GM12878 (cell line): ENCODE data around the gene MAGEA6. TPM values are rescaled to one million over a fixed set of nuclear protein-coding genes. Genes with fewer than 3 reads are reported as not detected.

ENCODE experiments used
- BMI1 ChIP-seq: fragments of 450-650 bp; IDR thresholded peaks from 2 replicates; pipeline ENCODE4 v1.6.1; 2016; ENCODE audit warnings: mild to moderate bottlenecking, moderate library complexity, borderline replicate concordance
- E2F8 ChIP-seq: fragments of 450-650 bp; IDR thresholded peaks from 2 replicates; pipeline ENCODE4 v1.6.1; 2018; ENCODE audit warnings: mild to moderate bottlenecking, low read depth, moderate library complexity; ENCODE audit not compliant: partially characterized antibody
- EGR1 ChIP-seq, 2 experiments: IDR thresholded peaks; 1 replicate in 1 of 2; 2 replicates in 1 of 2; pipeline ENCODE4 v1.6.1; 2011 to 2012; ENCODE audit warnings: low read depth in 2 of 2, low read length in 2 of 2, borderline replicate concordance in 1 of 2, mild to moderate bottlenecking in 1 of 2, moderate library complexity in 1 of 2
- MTA2 ChIP-seq: fragments of 450-650 bp; IDR thresholded peaks from 2 replicates; pipeline ENCODE4 v1.6.1; 2016; ENCODE audit warnings: low read depth, mild to moderate bottlenecking, moderate library complexity
- NFXL1 ChIP-seq: fragments of 450-650 bp; IDR thresholded peaks from 2 replicates; pipeline ENCODE4 v1.6.1; 2017; ENCODE audit warnings: antibody characterized with exemption, mild to moderate bottlenecking, borderline replicate concordance
- RBBP5 ChIP-seq: fragments of 200-600 bp; sonication (generic); conservative IDR thresholded peaks from 2 replicates; pipeline ENCODE4 v1.6.1; 2016
- RELB ChIP-seq: fragments of 450-650 bp; IDR thresholded peaks from 2 replicates; pipeline ENCODE4 v1.6.1; 2017; ENCODE audit warnings: low read depth, mild to moderate bottlenecking, moderate library complexity
- SP1 ChIP-seq: IDR thresholded peaks from one replicate; pipeline ENCODE4 v1.6.1; 2011; ENCODE audit warnings: low read depth, low read length
- YY1 ChIP-seq: IDR thresholded peaks from 2 replicates; pipeline ENCODE4 v1.6.1; 2011; ENCODE audit warnings: low read depth, mild to moderate bottlenecking, low read length
- ZBTB33 ChIP-seq: fragments of 450-650 bp; IDR thresholded peaks from 2 replicates; pipeline ENCODE4 v1.6.1; 2017; ENCODE audit warnings: mild to moderate bottlenecking
- ZBTB4 ChIP-seq: fragments of 450-650 bp; formaldehyde crosslinking; IDR thresholded peaks from 2 replicates; pipeline ENCODE4 v1.4.0; 2022; ENCODE audit warnings: mild to moderate bottlenecking, moderate library complexity
- ZNF592 ChIP-seq: fragments of 450-650 bp; IDR thresholded peaks from 2 replicates; pipeline ENCODE4 v1.6.1; 2017; ENCODE audit warnings: mild to moderate bottlenecking, moderate library complexity
- polyA plus RNA-seq, 11 experiments: library from polyadenylated mRNA; depleted of rRNA in 4 of 11; unstranded in 6 of 11; stranded (reverse) in 5 of 11; fragments of >200 nt; fragmentation: Nextera tagmentation in 4 of 11; fragmentation: Illumina TruSeq in 1 of 11; extraction: Ambion mirVana in 4 of 11; extraction: Trizol in 1 of 11; gene quantifications; 1 replicate in 1 of 11; 2 replicates in 10 of 11; pipeline versions ENCODE4 v1.2.1 to v1.2.3, GENCODE V29; 2011 to 2016; ENCODE audit warnings: inconsistent platforms in 2 of 11, missing spikeins in 2 of 11, low read depth in 1 of 11
- total RNA-seq, 4 experiments: library from RNA; depleted of rRNA in 3 of 4; stranded (reverse); fragments of >200 nt in 3 of 4; fragmentation: Illumina TruSeq in 1 of 4; extraction: Trizol in 1 of 4; gene quantifications; 2 replicates each; pipeline versions ENCODE4 v1.2.1 to v1.2.3, GENCODE V29; 2013 to 2021

MAGEA6 gene
- total and polyA plus RNA-seq, 10 of the 15 experiments (the other 5 are each of a cell fraction or from before 2014, with no cell fraction given): 0.38 to 2.7 TPM; not detected in 8

- TF ChIP-seq ZNF592 (no peak), SP1 (no peak), RELB (no peak), RBBP5 (no peak), MTA2 (no peak), E2F8 (no peak), BMI1 (no peak), ZBTB4 (CRISPR knock-in tag) (no peak), YY1 (no peak), ZBTB33 (no peak), EGR1 (IDR thresholded peaks at IDR 0.05; ENCODE audit: borderline replicate concordance in 1 of 2, low read depth in 2 of 2, low read length in 2 of 2) (no peak), NFXL1 (no peak)
Measured at GRCh38 chrX:152810403-152810802, 40.9 kb upstream of the MAGEA6 start (continued).
